Astrocyte (in vitro differentiated cells and primary cell): ENCODE data around the gene PTPRD.

ENCODE experiments used
- EZH2 ChIP-seq: IDR thresholded peaks from 2 replicates; pipeline ENCODE4 v1.6.1; 2012; ENCODE audit warnings: mild to moderate bottlenecking, low read length, inconsistent platforms; ENCODE audit not compliant: insufficient read depth
- TF ChIP-seq, protein P1 (sequence below): IDR thresholded peaks from 2 replicates; pipeline ENCODE4 v1.5.1; 2011; ENCODE audit warnings: low read depth, mild to moderate bottlenecking, inconsistent platforms, low read length, moderate library complexity; ENCODE audit not compliant: insufficient read depth

- TF ChIP-seq, protein P1, sequence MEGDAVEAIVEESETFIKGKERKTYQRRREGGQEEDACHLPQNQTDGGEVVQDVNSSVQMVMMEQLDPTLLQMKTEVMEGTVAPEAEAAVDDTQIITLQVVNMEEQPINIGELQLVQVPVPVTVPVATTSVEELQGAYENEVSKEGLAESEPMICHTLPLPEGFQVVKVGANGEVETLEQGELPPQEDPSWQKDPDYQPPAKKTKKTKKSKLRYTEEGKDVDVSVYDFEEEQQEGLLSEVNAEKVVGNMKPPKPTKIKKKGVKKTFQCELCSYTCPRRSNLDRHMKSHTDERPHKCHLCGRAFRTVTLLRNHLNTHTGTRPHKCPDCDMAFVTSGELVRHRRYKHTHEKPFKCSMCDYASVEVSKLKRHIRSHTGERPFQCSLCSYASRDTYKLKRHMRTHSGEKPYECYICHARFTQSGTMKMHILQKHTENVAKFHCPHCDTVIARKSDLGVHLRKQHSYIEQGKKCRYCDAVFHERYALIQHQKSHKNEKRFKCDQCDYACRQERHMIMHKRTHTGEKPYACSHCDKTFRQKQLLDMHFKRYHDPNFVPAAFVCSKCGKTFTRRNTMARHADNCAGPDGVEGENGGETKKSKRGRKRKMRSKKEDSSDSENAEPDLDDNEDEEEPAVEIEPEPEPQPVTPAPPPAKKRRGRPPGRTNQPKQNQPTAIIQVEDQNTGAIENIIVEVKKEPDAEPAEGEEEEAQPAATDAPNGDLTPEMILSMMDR: no peak
- no peak for TF ChIP-seq EZH2
These were observed 2126.7 kb downstream of the PTPRD start for GRCh38 chr9:8486095-8486494.
